HEK293T (cell line): ENCODE data around the gene ANKRD65.
"Not testable (repeated sequence)": the region's sequence is repeated elsewhere in the genome, so short reads cannot be mapped to it uniquely, and the experiment has no call there.

ENCODE experiments used
- CTCF ChIA-PET: fragments of 350-600 bp; formaldehyde crosslinking; extraction: SDS; loops from one replicate; lab custom pipeline; 2021; ENCODE audit warnings: antibody characterized with exemption, inconsistent platforms; lab: Yijun Ruan, JAX
- POLR2A ChIA-PET: fragments of 350-600 bp; formaldehyde crosslinking; extraction: SDS; loops from one replicate; lab custom pipeline; 2020; ENCODE audit warnings: antibody characterized with exemption, inconsistent platforms; lab: Yijun Ruan, JAX
- DNase-seq: peaks from one replicate; pipeline ENCODE4 v3.0.0; 2012; ENCODE audit warnings: mixed read lengths; ENCODE audit errors: extremely low spot score
- ARNT ChIP-seq: fragments of 450-650 bp; IDR thresholded peaks from 2 replicates; pipeline ENCODE4 v1.6.1; 2017; ENCODE audit warnings: mild to moderate bottlenecking
- BHLHE40 ChIP-seq: fragments of 450-650 bp; IDR thresholded peaks from 2 replicates; pipeline ENCODE4 v1.6.1; 2016; ENCODE audit warnings: mild to moderate bottlenecking, moderate library complexity, borderline replicate concordance
- CTBP1 ChIP-seq: fragments of 450-650 bp; IDR thresholded peaks from 2 replicates; pipeline ENCODE4 v1.6.1; 2016; ENCODE audit warnings: borderline replicate concordance
- ELF4 ChIP-seq: fragments of 450-650 bp; IDR thresholded peaks from 2 replicates; pipeline ENCODE4 v1.6.1; 2017; ENCODE audit warnings: antibody characterized with exemption
- FOXA1 ChIP-seq: fragments of 450-650 bp; IDR thresholded peaks from 2 replicates; pipeline ENCODE4 v1.6.1; 2016; ENCODE audit warnings: mild to moderate bottlenecking
- FOXK2 ChIP-seq: fragments of 450-650 bp; IDR thresholded peaks from 2 replicates; pipeline ENCODE4 v1.6.1; 2016; ENCODE audit warnings: mild to moderate bottlenecking
- FOXM1 ChIP-seq: fragments of 450-650 bp; IDR thresholded peaks from 2 replicates; pipeline ENCODE4 v1.6.1; 2017; ENCODE audit warnings: mild to moderate bottlenecking, borderline replicate concordance
- HDGF ChIP-seq: fragments of 450-650 bp; IDR thresholded peaks from 2 replicates; pipeline ENCODE4 v1.6.1; 2017; ENCODE audit warnings: antibody characterized with exemption, borderline replicate concordance
- L3MBTL2 ChIP-seq: fragments of 450-650 bp; conservative IDR thresholded peaks from 2 replicates; pipeline ENCODE4 v1.6.1; 2016; ENCODE audit warnings: mild to moderate bottlenecking
- LEF1 ChIP-seq: fragments of 450-650 bp; IDR thresholded peaks from 2 replicates; pipeline ENCODE4 v1.6.1; 2017; ENCODE audit warnings: mild to moderate bottlenecking, borderline replicate concordance
- NFRKB ChIP-seq: fragments of 450-650 bp; IDR thresholded peaks from 2 replicates; pipeline ENCODE4 v1.6.1; 2016; ENCODE audit warnings: mild to moderate bottlenecking, moderate library complexity
- SP1 ChIP-seq: fragments of 450-650 bp; IDR thresholded peaks from 2 replicates; pipeline ENCODE4 v1.6.1; 2017
- SUZ12 ChIP-seq: fragments of 450-650 bp; IDR thresholded peaks from 2 replicates; pipeline ENCODE4 v1.6.1; 2016; ENCODE audit warnings: mild to moderate bottlenecking
- TARDBP ChIP-seq: fragments of 450-650 bp; IDR thresholded peaks from 2 replicates; pipeline ENCODE4 v1.6.1; 2016
- ZNF384 ChIP-seq: fragments of 450-650 bp; IDR thresholded peaks from 2 replicates; pipeline ENCODE4 v1.6.1; 2016
- TF ChIP-seq, protein P1 (sequence below): fragments of 450-650 bp; IDR thresholded peaks from 2 replicates; pipeline ENCODE4 v1.6.1; 2016

The ANKRD65 gene

DNA sequence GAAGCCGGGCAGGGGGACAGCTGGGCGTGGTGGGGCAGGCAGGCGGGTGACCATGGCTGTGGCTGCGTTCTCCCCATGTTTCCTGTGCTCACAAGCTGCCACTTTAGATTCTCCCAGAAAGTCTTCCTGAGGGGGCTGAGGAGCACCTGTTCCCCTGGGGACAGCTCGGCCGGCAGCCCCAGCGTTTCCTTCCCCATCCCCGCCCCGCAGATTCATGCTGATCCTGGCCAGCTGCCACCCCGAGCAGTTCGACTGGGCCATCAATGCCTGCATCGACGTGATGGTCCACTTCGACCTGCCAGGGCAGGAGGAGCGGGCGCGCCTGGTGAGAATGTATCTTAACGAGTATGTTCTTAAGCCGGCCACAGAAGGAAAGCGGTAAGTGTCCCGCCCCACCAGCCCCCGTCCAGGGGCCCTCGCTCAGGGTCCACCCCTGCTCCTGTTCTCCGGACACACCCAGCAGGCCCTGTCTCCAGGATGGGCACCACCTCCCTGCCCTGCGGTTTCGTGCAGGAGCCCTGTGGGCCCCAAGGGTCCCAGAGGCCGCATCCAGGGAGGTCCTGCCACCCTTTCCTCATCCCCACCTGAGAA is 39.6 kb upstream of the ANKRD65 start:
- ChIA-PET POLR2A (no interaction called here), CTCF (no interaction called here)
- TF ChIP-seq ARNT = no peak
- no peak for TF ChIP-seq FOXM1
- TF ChIP-seq ELF4 = no peak
- no peak for TF ChIP-seq LEF1
- no peak for TF ChIP-seq FOXA1
- no peak for TF ChIP-seq HDGF
- TF ChIP-seq ZNF384 = no peak
- TF ChIP-seq L3MBTL2 = no peak
- no peak for TF ChIP-seq CTBP1
- TF ChIP-seq SP1 = no peak
- TF ChIP-seq BHLHE40 = no peak
- no peak for TF ChIP-seq SUZ12
- no peak for TF ChIP-seq NFRKB
- DNase-seq = no peak

DNA sequence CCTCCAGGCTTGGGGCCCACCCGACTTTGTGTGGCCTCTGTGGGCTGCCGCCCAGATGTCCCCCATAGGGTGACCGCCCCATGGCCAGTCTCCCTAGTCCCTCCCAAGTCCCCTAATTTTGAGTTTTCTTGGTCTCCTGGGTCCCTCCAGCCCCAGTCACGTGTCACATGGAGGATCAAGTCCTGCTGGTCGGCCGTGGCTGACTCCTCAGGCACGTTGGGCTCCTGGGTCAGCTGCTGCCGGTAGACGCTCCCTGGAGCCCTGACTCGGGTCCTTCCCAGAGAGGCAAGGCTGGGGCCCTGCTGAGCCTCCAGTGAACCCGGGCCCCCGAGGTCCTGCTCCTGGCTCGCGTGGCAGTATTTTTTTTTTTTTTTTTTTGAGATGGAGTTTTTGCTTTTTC is 38.6 kb upstream of the ANKRD65 start:
- CTCF ChIA-PET, POLR2A ChIA-PET, DNase-seq: not testable (repeated sequence)

DNA sequence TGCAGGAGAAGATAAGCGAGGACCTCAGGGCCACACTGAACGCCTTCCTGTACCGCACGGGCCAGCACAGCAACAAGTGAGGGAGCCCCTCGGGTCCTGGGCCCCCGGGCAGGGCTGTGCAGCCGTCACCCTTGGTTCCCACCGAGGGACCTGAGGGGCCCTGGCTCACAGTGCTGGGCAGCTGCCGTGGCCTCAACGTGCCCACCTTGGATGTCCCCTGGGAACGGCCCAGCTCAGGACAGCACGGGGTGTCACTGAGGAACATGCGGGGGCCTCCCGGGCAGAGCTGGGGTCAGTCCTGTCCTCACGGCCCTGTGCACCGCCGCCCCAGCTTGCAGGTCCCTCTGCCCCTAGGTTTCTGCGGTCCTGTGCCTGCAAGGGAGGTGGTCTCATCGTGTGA is 38.1 kb upstream of the ANKRD65 start:
- POLR2A ChIA-PET, DNase-seq, CTCF ChIA-PET: not testable (repeated sequence)

DNA sequence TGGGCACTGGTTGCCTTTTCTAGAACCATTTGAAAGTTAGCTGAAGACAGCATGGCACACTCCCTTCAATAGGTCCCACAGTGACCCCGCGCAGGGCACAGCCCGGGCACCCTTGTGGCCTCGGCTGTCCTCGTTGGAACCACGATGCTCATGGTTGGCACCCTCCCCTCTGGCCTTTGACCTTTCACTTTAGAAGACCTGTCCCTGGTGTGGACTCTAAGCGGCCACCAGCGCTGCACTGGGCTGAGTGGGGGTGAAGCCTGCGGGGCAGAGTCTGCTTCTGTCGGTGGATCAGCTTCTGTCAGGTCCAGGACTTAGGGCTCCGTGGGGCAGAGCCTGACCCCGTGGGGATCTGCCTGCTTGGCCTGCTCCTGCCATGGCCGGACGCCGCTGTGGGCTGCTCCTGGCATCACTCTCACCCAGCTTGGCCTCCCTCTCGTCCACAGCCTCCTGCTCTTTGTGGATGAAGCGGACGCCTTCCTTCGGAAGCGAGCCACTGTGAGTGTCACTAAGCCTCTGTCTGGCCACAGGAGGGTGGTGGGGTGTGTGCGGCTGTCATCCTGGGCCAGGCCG is 35.7 kb upstream of the ANKRD65 start:
- POLR2A ChIA-PET, CTCF ChIA-PET, DNase-seq: not testable (repeated sequence)

DNA sequence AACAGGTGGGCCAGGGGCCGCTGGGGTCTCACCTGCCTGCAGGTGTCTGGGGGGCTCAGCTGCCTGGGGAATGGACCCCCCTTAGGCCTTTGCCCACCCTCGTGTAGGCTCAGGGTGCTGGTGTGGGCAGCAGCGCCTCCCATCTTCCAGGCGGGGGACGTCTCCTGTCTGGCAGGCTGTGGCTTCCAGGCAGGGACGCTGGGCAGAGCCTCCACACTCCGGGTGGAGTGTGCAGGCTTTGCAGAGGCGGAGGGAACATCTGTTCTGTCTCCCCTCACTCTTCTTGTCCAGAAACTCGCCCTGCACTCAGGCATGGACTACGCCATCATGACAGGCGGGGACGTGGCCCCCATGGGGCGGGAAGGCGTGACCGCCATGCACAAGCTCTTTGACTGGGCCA is 34.9 kb upstream of the ANKRD65 start:
- CTCF ChIA-PET, DNase-seq, POLR2A ChIA-PET: not testable (repeated sequence)

DNA sequence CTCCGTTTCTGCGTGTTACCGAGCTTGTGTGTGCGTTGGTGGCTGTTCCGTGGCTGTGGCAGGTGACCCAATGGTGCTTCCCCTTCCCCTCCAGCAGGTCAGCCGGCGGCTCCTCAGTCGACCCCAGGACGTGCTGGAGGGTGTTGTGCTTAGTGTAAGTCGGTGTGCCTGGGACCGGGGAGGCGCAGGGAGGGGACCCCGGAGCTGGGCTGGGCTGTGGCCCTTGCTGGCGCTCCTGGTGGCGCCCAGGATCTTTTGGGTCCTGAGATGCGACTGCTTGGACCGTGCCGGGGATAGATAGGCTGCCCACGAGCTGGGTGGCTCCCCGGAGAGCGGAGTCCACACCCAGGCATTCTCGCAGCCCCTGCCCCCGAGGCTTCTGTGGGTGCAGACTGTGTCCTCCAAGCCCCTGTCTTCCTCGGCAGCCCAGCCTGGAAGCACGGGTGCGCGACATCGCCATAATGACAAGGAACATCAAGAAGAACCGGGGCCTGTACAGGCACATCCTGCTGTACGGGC is 34.3 kb upstream of the ANKRD65 start:
- DNase-seq = no peak
- ChIA-PET CTCF (no interaction called here), POLR2A (no interaction called here)
- TF ChIP-seq TARDBP (no peak), LEF1 (no peak), NFRKB (no peak), L3MBTL2 (no peak), ELF4 (no peak), FOXA1 (no peak), FOXK2 (no peak), CTBP1 (no peak), HDGF (no peak)
- TF ChIP-seq, protein P1, sequence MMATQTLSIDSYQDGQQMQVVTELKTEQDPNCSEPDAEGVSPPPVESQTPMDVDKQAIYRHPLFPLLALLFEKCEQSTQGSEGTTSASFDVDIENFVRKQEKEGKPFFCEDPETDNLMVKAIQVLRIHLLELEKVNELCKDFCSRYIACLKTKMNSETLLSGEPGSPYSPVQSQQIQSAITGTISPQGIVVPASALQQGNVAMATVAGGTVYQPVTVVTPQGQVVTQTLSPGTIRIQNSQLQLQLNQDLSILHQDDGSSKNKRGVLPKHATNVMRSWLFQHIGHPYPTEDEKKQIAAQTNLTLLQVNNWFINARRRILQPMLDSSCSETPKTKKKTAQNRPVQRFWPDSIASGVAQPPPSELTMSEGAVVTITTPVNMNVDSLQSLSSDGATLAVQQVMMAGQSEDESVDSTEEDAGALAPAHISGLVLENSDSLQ = no peak

DNA sequence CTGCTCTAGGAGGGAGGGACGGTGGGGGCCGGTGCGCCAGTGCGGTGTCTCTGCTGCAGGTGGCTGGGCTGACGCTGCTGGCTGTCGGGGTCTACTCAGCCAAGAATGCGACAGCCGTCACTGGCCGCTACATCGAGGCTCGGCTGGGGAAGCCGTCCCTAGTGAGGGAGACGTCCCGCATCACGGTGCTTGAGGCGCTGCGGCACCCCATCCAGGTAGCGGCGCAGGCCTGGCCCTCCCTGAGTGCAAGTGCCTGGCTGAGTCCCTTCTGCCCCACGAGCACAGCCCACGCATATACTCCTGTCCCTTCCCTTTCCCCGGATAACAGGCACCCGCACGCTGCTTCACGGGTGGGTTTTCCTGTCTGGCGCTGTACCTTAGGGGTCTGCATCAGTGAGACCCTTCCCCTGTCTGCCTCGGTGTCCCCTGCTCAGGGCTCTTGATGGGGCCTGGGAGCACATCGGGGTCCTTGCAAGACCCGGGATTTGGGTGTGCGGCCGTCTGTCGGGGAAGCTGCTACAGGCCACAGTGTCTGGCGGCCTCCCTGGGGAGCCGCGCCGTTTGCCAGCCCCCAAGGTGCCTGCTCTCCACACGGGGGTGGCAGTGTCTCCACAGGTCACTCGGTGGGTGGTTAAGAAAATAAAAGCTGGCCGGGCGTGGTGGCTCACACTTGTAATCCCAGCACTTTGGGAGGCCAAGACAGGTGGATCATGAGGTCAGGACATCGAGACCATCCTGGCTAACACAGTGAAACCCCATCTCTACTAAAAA is 33.4 kb upstream of the ANKRD65 start:
- CTCF ChIA-PET, POLR2A ChIA-PET, DNase-seq: not testable (repeated sequence)

DNA sequence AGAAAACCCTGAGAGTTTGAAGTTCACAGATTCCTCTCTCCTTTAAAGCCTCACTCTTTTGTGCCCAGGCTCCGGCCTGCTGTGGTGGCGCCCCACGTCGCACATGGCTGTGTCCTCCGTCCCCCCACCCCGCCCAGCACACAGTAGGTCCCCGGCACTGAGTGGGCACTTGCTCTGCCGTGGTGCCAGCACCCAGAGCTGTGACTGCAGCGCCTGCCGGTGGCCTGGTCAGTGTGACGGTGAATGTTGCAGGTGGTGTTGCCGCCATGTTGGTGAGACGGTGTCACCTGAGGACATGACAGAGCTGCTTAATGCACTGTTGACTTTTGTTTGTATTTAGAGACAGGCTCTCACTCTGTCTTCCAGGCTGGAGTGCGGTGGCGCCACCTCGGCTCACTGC is 31.8 kb upstream of the ANKRD65 start:
- no peak for DNase-seq
- ChIA-PET CTCF (no interaction called here), POLR2A (no interaction called here)

DNA sequence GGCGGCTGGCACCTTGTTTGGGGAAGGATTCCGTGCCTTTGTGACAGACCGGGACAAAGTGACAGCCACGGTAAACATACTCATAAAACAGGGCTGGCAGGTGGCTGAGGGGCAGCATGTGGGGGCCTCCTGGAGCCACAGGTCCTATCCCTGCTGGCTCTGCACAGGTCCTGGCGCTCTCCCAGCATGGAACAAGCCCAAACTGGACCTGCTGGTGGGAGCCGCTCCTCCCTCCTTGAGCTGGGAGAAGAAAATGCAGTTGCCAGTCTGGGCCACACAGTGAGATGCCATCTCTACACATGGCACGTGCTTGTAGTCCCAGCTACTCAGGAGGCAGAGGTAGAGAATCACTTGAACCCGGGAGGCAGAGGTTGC is 31.3 kb upstream of the ANKRD65 start:
- POLR2A ChIA-PET, DNase-seq, CTCF ChIA-PET: not testable (repeated sequence)

More for the DNA sequence above, 31.8 kb upstream of the ANKRD65 start:
- no peak for TF ChIP-seq SUZ12
- no peak for TF ChIP-seq ARNT
- TF ChIP-seq, protein P1 = no peak
- TF ChIP-seq NFRKB = no peak
- TF ChIP-seq ZNF384 = no peak
- TF ChIP-seq HDGF = no peak
- no peak for TF ChIP-seq L3MBTL2
- no peak for TF ChIP-seq LEF1
- no peak for TF ChIP-seq TARDBP
